Endodermal cell (in vitro differentiated cells): ENCODE results near the gene SYNC. TPM values are rescaled to one million over a fixed set of nuclear protein-coding genes. Genes with fewer than 3 reads are reported as not detected.
"Not testable (repeated sequence)": the region's sequence is repeated elsewhere in the genome, so short reads cannot be mapped to it uniquely, and the experiment has no call there.

Source experiments
- DNase-seq: peaks from one replicate; pipeline ENCODE4 v3.0.0-alpha.2; 2017
- H3K27ac ChIP-seq: 2 replicates; pipeline ENCODE4 v1.5.1; 2013; ENCODE audit warnings: mild to moderate bottlenecking, low read depth, low read length, moderate library complexity
- H3K27me3 ChIP-seq: 2 replicates; pipeline ENCODE4 v1.6.1; 2013; ENCODE audit warnings: mild to moderate bottlenecking, low read length, moderate library complexity; ENCODE audit not compliant: insufficient read depth, control insufficient read depth, poor library complexity, severe bottlenecking
- H3K36me3 ChIP-seq: 2 replicates; pipeline ENCODE4 v1.7.0; 2013; ENCODE audit warnings: mild to moderate bottlenecking, low read length, moderate library complexity; ENCODE audit not compliant: control insufficient read depth, insufficient read depth
- H3K4me1 ChIP-seq: one replicate; pipeline ENCODE4 v1.7.0; 2013; ENCODE audit warnings: low read length; ENCODE audit not compliant: control insufficient read depth, insufficient read depth
- H3K4me3 ChIP-seq: 2 replicates; pipeline ENCODE4 v1.5.1; 2013; ENCODE audit warnings: mild to moderate bottlenecking, low read length, moderate library complexity
- H3K9ac ChIP-seq: 2 replicates; pipeline ENCODE4 v1.6.1; 2013; ENCODE audit warnings: mild to moderate bottlenecking, low read length, moderate library complexity; ENCODE audit not compliant: poor library complexity, severe bottlenecking; ENCODE audit errors: extremely low read depth
- H3K9me3 ChIP-seq: 2 replicates; pipeline ENCODE4 v1.6.1; 2013; ENCODE audit warnings: mild to moderate bottlenecking, low read length, moderate library complexity; ENCODE audit not compliant: control insufficient read depth
- H3K27ac Mint-ChIP-seq: 2 replicates; pipeline ENCODE4 v1.8.0; 2020; ENCODE audit warnings: mixed read lengths
- H3K27me3 Mint-ChIP-seq: 2 replicates; pipeline ENCODE4 v1.8.0; 2021; ENCODE audit warnings: mild to moderate bottlenecking, mixed read lengths; ENCODE audit not compliant: insufficient read depth
- H3K36me3 Mint-ChIP-seq: 2 replicates; pipeline ENCODE4 v1.8.0; 2020; ENCODE audit warnings: low read depth, mixed read lengths
- H3K4me1 Mint-ChIP-seq: 2 replicates; pipeline ENCODE4 v1.8.0; 2020; ENCODE audit warnings: mixed read lengths
- H3K4me3 Mint-ChIP-seq: 2 replicates; pipeline ENCODE4 v1.8.0; 2020; ENCODE audit warnings: mild to moderate bottlenecking, moderate library complexity, mixed read lengths
- H3K9me3 Mint-ChIP-seq: 2 replicates; pipeline ENCODE4 v1.8.0; 2020; ENCODE audit warnings: mild to moderate bottlenecking, mixed read lengths
- CTCF ChIP-seq: fragments of 200-600 bp; sonication (generic); conservative IDR thresholded peaks from 2 replicates; pipeline ENCODE4 v1.5.0; 2021; ENCODE audit warnings: antibody characterized with exemption, mild to moderate bottlenecking
- WGBS, 2 experiments: methylation state at CpG; one replicate each; pipeline versions ENCODE4 v1.1.5 to v1.1.7; 2013; ENCODE audit warnings: missing lambda C conversion rate in 2 of 2, mixed read lengths in 1 of 2; ENCODE audit not compliant: insufficient coverage in 1 of 2, insufficient read length in 1 of 2; 5-methylcytosine and 5-hydroxymethylcytosine counted together
- total RNA-seq, 2 donors: library from RNA; stranded (reverse); fragmentation: NEBNext Ultra II Directional in 1 of 2; extraction: Animal tissue kit (Norgen Biotek cat#: 25700) in 1 of 2; gene quantifications; 2 replicates in 1 of 2; 3 replicates in 1 of 2; pipeline ENCODE4 v1.2.1, GENCODE V29; 2021

Gene SYNC
- total RNA-seq, 2 donors from 2014 or later = 0.18 TPM; not detected in 1

GRCh38 chr1:32636914-32637645 is 65.5 kb downstream of the SYNC start:
- H3K9me3 ChIP-seq = no peaks in the 10 kb centered on the region
- H3K27ac ChIP-seq = peak overlapping the region; percentile 19
- no peak overlapping the region for H3K9ac ChIP-seq
- no peak overlapping the region for H3K4me3 ChIP-seq
- H3K4me3 Mint-ChIP-seq = no peak overlapping the region
- peaks cover 19% of the 10 kb centered on the region for H3K4me1 Mint-ChIP-seq
- H3K36me3 Mint-ChIP-seq = peaks cover 42% of the 10 kb centered on the region
- H3K9me3 Mint-ChIP-seq = no peaks in the 10 kb centered on the region
- H3K36me3 ChIP-seq = peaks cover 59% of the 10 kb centered on the region
- no peak for DNase-seq
- WGBS, 2 experiments = 76 to 77% methylated on average over 14 to 16 of the region's 16 CpGs
- no peaks in the 10 kb centered on the region for H3K27me3 Mint-ChIP-seq
- H3K27me3 ChIP-seq = no peaks in the 10 kb centered on the region
- TF ChIP-seq CTCF = no peak
- H3K27ac Mint-ChIP-seq = peak overlapping the region; percentile 83
- H3K4me1 ChIP-seq = peaks cover 3% of the 10 kb centered on the region

GRCh38 chr1:32635508-32636277 is 66.9 kb downstream of the SYNC start:
- Histone ChIP-seq H3K27ac (no peak overlapping the region), H3K4me3 (no peak overlapping the region), H3K9me3 (no peaks in the 10 kb centered on the region), H3K4me1 (peaks cover 3% of the 10 kb centered on the region), H3K9ac (no peak overlapping the region), H3K27me3 (no peaks in the 10 kb centered on the region), H3K36me3 (peaks cover 65% of the 10 kb centered on the region)
- Mint-ChIP-seq H3K4me3 (no peak overlapping the region), H3K4me1 (peaks cover 16% of the 10 kb centered on the region), H3K27me3 (no peaks in the 10 kb centered on the region), H3K27ac (peak overlapping the region; percentile 8), H3K36me3 (peaks cover 46% of the 10 kb centered on the region), H3K9me3 (no peaks in the 10 kb centered on the region)
- 95 to 96% methylated on average over 4 to 8 of the region's 8 CpGs for WGBS, 2 experiments
- no peak for DNase-seq
- TF ChIP-seq CTCF = no peak

GRCh38 chr1:32632829-32633228 is 69.7 kb downstream of the SYNC start:
- Mint-ChIP-seq H3K27me3 (no peaks in the 10 kb centered on the region), H3K36me3 (peaks cover 56% of the 10 kb centered on the region), H3K9me3 (no peaks in the 10 kb centered on the region), H3K27ac (peak overlapping the region; percentile 36), H3K4me3 (no peak overlapping the region), H3K4me1 (peaks cover 16% of the 10 kb centered on the region)
- TF ChIP-seq CTCF = no peak
- H3K9ac ChIP-seq = no peak overlapping the region
- H3K27ac ChIP-seq = no peak overlapping the region
- WGBS, 2 experiments = 67 to 75% methylated on average over 2 of the region's 2 CpGs
- H3K4me3 ChIP-seq = no peak overlapping the region
- H3K9me3 ChIP-seq = no peaks in the 10 kb centered on the region
- DNase-seq = no peak
- no peaks in the 10 kb centered on the region for H3K27me3 ChIP-seq
- peaks cover 3% of the 10 kb centered on the region for H3K4me1 ChIP-seq
- H3K36me3 ChIP-seq = peaks cover 64% of the 10 kb centered on the region

- H3K4me1 ChIP-seq, H3K9me3 ChIP-seq, H3K4me3 Mint-ChIP-seq, H3K9ac ChIP-seq, H3K4me1 Mint-ChIP-seq, H3K4me3 ChIP-seq, DNase-seq, H3K27ac ChIP-seq, H3K27me3 Mint-ChIP-seq, H3K27me3 ChIP-seq, H3K9me3 Mint-ChIP-seq, H3K27ac Mint-ChIP-seq: not testable (repeated sequence)
- 96 to 98% methylated on average over 4 of the region's 4 CpGs for WGBS, 2 experiments
- peaks cover 59% of the 10 kb centered on the region for H3K36me3 Mint-ChIP-seq
- peaks cover 71% of the 10 kb centered on the region for H3K36me3 ChIP-seq
These were observed 72.4 kb downstream of the SYNC start for GRCh38 chr1:32630173-32630572.
